ENCODE results near the gene TMEM63C. TPM values are rescaled to one million over a fixed set of nuclear protein-coding genes. Genes with fewer than 3 reads are reported as not detected.
A peak's percentile ranks its signal among the peaks of the same experiment; 100 is the strongest.

TMEM63C gene
- total RNA-seq, 1 donor from 2014 or later = 39.9 TPM

- Mint-ChIP-seq H3K9me3 (ENCODE audit: unreplicated experiment) (peaks cover 7% of the 10 kb centered on the region), H3K4me3 (ENCODE audit: unreplicated experiment) (peak overlapping the region; percentile 52), H3K36me3 (ENCODE audit: unreplicated experiment) (peaks cover 6% of the 10 kb centered on the region), H3K4me1 (ENCODE audit: low read depth, unreplicated experiment) (peaks cover 51% of the 10 kb centered on the region), H3K27ac (ENCODE audit: unreplicated experiment) (no peak overlapping the region), H3K27me3 (ENCODE audit: unreplicated experiment) (peaks cover 12% of the 10 kb centered on the region)
- no peak for TF ChIP-seq CTCF (IDR thresholded peaks at IDR 0.05; ENCODE audit: partially characterized antibody, unreplicated experiment)
- DNase-seq = peak; percentile 34
Observed at GRCh38 chr14:77206261-77206824, 24.7 kb downstream of the TMEM63C start.

GRCh38 chr14:77206877-77207389 is 25.3 kb downstream of the TMEM63C start:
- Mint-ChIP-seq H3K4me3 (ENCODE audit: unreplicated experiment) (no peak overlapping the region), H3K27me3 (ENCODE audit: unreplicated experiment) (peaks cover 11% of the 10 kb centered on the region), H3K9me3 (ENCODE audit: unreplicated experiment) (peaks cover 7% of the 10 kb centered on the region), H3K27ac (ENCODE audit: unreplicated experiment) (no peak overlapping the region), H3K36me3 (ENCODE audit: unreplicated experiment) (peaks cover 6% of the 10 kb centered on the region), H3K4me1 (ENCODE audit: low read depth, unreplicated experiment) (peaks cover 49% of the 10 kb centered on the region)
- TF ChIP-seq CTCF (IDR thresholded peaks at IDR 0.05; ENCODE audit: partially characterized antibody, unreplicated experiment) = no peak
- peak; percentile 37 for DNase-seq

- H3K27me3 Mint-ChIP-seq (ENCODE audit: unreplicated experiment) = peaks cover 8% of the 10 kb centered on the region
- H3K4me1 Mint-ChIP-seq (ENCODE audit: low read depth, unreplicated experiment) = peaks cover 39% of the 10 kb centered on the region
- no peak for DNase-seq
- no peak for TF ChIP-seq CTCF (IDR thresholded peaks at IDR 0.05; ENCODE audit: partially characterized antibody, unreplicated experiment)
- peaks cover 3% of the 10 kb centered on the region for H3K9me3 Mint-ChIP-seq (ENCODE audit: unreplicated experiment)
- H3K27ac Mint-ChIP-seq (ENCODE audit: unreplicated experiment) = peak overlapping the region; percentile 23
- no peaks in the 10 kb centered on the region for H3K36me3 Mint-ChIP-seq (ENCODE audit: unreplicated experiment)
- no peak overlapping the region for H3K4me3 Mint-ChIP-seq (ENCODE audit: unreplicated experiment)
Observed at GRCh38 chr14:77208291-77208978, 26.8 kb downstream of the TMEM63C start.

- peaks cover 3% of the 10 kb centered on the region for H3K9me3 Mint-ChIP-seq (ENCODE audit: unreplicated experiment)
- H3K27ac Mint-ChIP-seq (ENCODE audit: unreplicated experiment) = no peak overlapping the region
- H3K36me3 Mint-ChIP-seq (ENCODE audit: unreplicated experiment) = no peaks in the 10 kb centered on the region
- H3K4me3 Mint-ChIP-seq (ENCODE audit: unreplicated experiment) = no peak overlapping the region
- peaks cover 8% of the 10 kb centered on the region for H3K27me3 Mint-ChIP-seq (ENCODE audit: unreplicated experiment)
- no peak for DNase-seq
- no peak for TF ChIP-seq CTCF (IDR thresholded peaks at IDR 0.05; ENCODE audit: partially characterized antibody, unreplicated experiment)
- peaks cover 34% of the 10 kb centered on the region for H3K4me1 Mint-ChIP-seq (ENCODE audit: low read depth, unreplicated experiment)
Observed at GRCh38 chr14:77208979-77209318, 27.4 kb downstream of the TMEM63C start.

All from glutamatergic neuron (in vitro differentiated cells).